ENCODE data around the gene SMG6. TPM values are rescaled to one million over a fixed set of nuclear protein-coding genes. Genes with fewer than 3 reads are reported as not detected.
"Not testable (repeated sequence)": the region's sequence is repeated elsewhere in the genome, so short reads cannot be mapped to it uniquely, and the experiment has no call there.

The SMG6 gene
- total RNA-seq, 3 donors from 2014 or later: 27.9 to 36.1 (median 30.7) TPM

DNA sequence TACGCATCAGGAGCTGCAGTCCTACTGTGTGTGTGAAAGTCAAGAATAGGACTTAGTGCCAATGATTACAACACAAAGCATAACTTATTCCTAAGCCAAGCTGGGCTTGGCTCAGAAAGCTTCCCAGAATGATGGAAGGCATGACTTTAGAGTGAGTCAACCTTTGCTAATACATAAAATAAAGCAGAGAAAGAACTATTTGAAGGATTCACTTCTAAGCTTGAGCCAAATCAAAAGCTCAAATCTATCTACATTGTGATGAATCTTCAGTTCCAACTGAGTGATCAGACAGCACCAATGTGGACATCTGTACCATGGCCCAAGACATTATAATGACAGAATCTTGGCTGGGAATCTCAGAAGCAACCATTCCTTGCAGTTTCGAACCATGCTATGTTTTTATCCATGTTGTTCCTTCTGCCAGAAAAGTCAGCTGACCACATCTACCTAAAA, 41.4 kb downstream of the SMG6 start:
- DNase-seq (no peak), ATAC-seq (no peak)
- Mint-ChIP-seq H3K4me3 (peak overlapping the region; percentile 29), H3K9me3 (no peaks in the 10 kb centered on the region), H3K27me3 (ENCODE audit: low read depth) (no peaks in the 10 kb centered on the region), H3K4me1 (ENCODE audit: low read depth) (peaks cover 88% of the 10 kb centered on the region), H3K36me3 (ENCODE audit: insufficient read depth) (peaks cover 18% of the 10 kb centered on the region)

DNA sequence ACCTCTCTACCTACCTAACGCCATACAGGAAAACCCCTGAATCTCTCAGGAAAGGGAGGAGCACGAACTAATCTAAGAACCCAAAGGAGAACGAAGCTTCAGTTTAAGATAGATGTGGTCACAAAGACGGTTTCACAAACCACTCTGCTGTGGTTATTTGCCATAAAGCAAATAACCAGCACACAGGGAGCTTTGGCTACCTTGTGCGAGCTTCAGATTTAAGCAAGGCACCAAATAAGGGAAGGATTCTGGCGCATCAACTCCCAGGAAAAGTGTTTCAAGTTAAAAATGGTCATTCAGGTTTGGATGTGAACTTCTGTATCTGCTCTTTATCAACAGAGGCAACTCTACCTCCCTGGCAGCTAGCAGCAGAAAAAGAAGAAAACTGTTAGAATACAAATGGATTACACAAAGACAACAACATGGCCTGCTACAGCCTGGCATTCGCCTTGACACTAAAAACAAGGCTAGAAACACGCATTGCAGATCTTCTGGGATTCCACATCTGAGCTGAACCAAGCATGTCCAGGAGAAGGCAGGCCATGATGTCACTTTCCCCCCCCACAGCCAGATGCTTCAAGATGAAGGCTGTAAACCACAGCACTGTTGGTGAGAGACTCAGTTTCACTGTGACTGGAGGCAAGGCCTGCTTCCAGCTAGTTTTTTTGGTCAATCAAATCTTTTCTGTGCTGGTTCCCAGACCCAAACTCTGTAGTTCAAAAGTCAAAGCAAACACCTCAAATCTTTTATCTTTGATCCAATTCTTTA, 43.6 kb downstream of the SMG6 start:
- Mint-ChIP-seq H3K36me3 (ENCODE audit: insufficient read depth) (peaks cover 18% of the 10 kb centered on the region), H3K27me3 (ENCODE audit: low read depth) (no peaks in the 10 kb centered on the region), H3K4me1 (ENCODE audit: low read depth) (peaks cover 66% of the 10 kb centered on the region), H3K9me3 (no peaks in the 10 kb centered on the region), H3K4me3 (peak overlapping the region; percentile 36)
- peak; percentile 57 for DNase-seq
- ATAC-seq: peak; percentile 86 to 87

GRCh38 chr17:2258830-2259229, 44.8 kb downstream of the SMG6 start:
- Mint-ChIP-seq H3K4me1 (ENCODE audit: low read depth) (peaks cover 66% of the 10 kb centered on the region), H3K4me3 (peak overlapping the region; percentile 46), H3K36me3 (ENCODE audit: insufficient read depth) (peaks cover 25% of the 10 kb centered on the region)
- not testable (repeated sequence) for H3K27me3 Mint-ChIP-seq (ENCODE audit: low read depth); H3K9me3 Mint-ChIP-seq; ATAC-seq; DNase-seq

- H3K36me3 Mint-ChIP-seq (ENCODE audit: insufficient read depth): peaks cover 37% of the 10 kb centered on the region
- peak overlapping the region; percentile 61 for H3K4me3 Mint-ChIP-seq
- peak; percentile 92 to 94 for ATAC-seq
- DNase-seq: no peak
- no peaks in the 10 kb centered on the region for H3K27me3 Mint-ChIP-seq (ENCODE audit: low read depth)
- peaks cover 51% of the 10 kb centered on the region for H3K4me1 Mint-ChIP-seq (ENCODE audit: low read depth)
- H3K9me3 Mint-ChIP-seq: no peaks in the 10 kb centered on the region
These were observed 49.7 kb downstream of the SMG6 start for GRCh38 chr17:2253768-2254406.

DNA sequence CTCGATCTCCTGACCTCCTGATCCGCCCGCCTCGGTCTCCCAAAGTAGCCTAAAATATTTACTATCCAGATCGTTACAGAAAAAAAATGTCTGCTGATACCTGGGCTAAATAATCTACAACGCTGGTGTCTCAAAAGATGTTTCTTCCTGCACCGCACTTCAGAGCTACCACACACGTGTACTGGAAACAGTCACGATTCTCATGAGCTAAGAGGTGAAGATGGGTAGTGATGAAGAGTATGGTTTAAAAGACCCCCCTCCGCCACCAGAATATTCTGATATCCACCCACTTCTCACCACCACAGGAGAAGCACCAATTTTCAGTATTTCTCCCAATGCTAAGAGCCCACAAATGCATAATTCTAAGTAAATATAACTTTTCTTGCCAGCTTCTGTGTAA, 50.2 kb downstream of the SMG6 start:
- peaks cover 48% of the 10 kb centered on the region for H3K4me1 Mint-ChIP-seq (ENCODE audit: low read depth)
- peaks cover 39% of the 10 kb centered on the region for H3K36me3 Mint-ChIP-seq (ENCODE audit: insufficient read depth)
- DNase-seq (no peak), ATAC-seq (peak; percentile 66 to 68)
- H3K9me3 Mint-ChIP-seq: no peaks in the 10 kb centered on the region
- H3K27me3 Mint-ChIP-seq (ENCODE audit: low read depth): no peaks in the 10 kb centered on the region
- H3K4me3 Mint-ChIP-seq: peak overlapping the region; percentile 61

GRCh38 chr17:2251098-2251497, 52.5 kb downstream of the SMG6 start:
- DNase-seq: no peak
- no peaks in the 10 kb centered on the region for H3K27me3 Mint-ChIP-seq (ENCODE audit: low read depth)
- no peak for ATAC-seq
- peaks cover 43% of the 10 kb centered on the region for H3K4me1 Mint-ChIP-seq (ENCODE audit: low read depth)
- H3K36me3 Mint-ChIP-seq (ENCODE audit: insufficient read depth): peaks cover 37% of the 10 kb centered on the region
- H3K4me3 Mint-ChIP-seq: no peak overlapping the region
- no peaks in the 10 kb centered on the region for H3K9me3 Mint-ChIP-seq

GRCh38 chr17:2250140-2251095, 53.2 kb downstream of the SMG6 start:
- H3K4me3 Mint-ChIP-seq: no peak overlapping the region
- H3K27me3 Mint-ChIP-seq (ENCODE audit: low read depth): no peaks in the 10 kb centered on the region
- DNase-seq: peak; percentile 44
- H3K4me1 Mint-ChIP-seq (ENCODE audit: low read depth): peaks cover 43% of the 10 kb centered on the region
- no peaks in the 10 kb centered on the region for H3K9me3 Mint-ChIP-seq
- H3K36me3 Mint-ChIP-seq (ENCODE audit: insufficient read depth): peaks cover 34% of the 10 kb centered on the region
- ATAC-seq: peak; percentile 20 to 22

- Mint-ChIP-seq H3K27me3 (ENCODE audit: low read depth) (no peaks in the 10 kb centered on the region), H3K36me3 (ENCODE audit: insufficient read depth) (peaks cover 35% of the 10 kb centered on the region), H3K4me3 (no peak overlapping the region), H3K4me1 (ENCODE audit: low read depth) (peaks cover 27% of the 10 kb centered on the region), H3K9me3 (no peaks in the 10 kb centered on the region)
- ATAC-seq (no peak), DNase-seq (no peak)
These were observed 56.6 kb downstream of the SMG6 start for GRCh38 chr17:2247005-2247404.

GRCh38 chr17:2244545-2245525, 58.8 kb downstream of the SMG6 start:
- no peaks in the 10 kb centered on the region for H3K9me3 Mint-ChIP-seq
- DNase-seq (peak; percentile 85), ATAC-seq (peak; percentile 86 to 87)
- no peaks in the 10 kb centered on the region for H3K27me3 Mint-ChIP-seq (ENCODE audit: low read depth)
- peaks cover 24% of the 10 kb centered on the region for H3K4me1 Mint-ChIP-seq (ENCODE audit: low read depth)
- H3K36me3 Mint-ChIP-seq (ENCODE audit: insufficient read depth): peaks cover 40% of the 10 kb centered on the region
- no peak overlapping the region for H3K4me3 Mint-ChIP-seq

DNA sequence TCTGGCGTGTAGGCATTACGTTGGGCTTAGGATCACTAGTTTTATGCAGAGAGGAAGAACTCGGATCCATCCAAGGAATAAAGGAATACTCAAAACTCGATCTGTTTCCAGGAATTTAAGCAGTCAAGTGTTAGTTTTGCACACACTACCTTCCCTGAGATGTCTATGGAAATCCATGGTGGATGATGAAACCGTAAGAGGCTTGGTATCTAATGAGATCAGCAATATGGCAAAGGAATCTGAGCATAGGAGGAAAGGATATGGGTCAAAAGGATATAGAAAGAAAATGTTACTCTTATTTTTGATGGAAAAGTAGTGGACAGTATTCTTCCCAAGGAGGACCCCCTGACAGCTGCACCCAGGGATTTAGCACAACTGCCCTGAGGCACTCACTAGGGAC, 59.6 kb downstream of the SMG6 start:
- Mint-ChIP-seq H3K9me3 (no peaks in the 10 kb centered on the region), H3K4me1 (ENCODE audit: low read depth) (peaks cover 23% of the 10 kb centered on the region), H3K4me3 (no peak overlapping the region), H3K36me3 (ENCODE audit: insufficient read depth) (peaks cover 33% of the 10 kb centered on the region), H3K27me3 (ENCODE audit: low read depth) (no peaks in the 10 kb centered on the region)
- no peak for DNase-seq
- ATAC-seq: no peak

- DNase-seq (no peak), ATAC-seq (no peak)
- Mint-ChIP-seq H3K4me3 (no peak overlapping the region), H3K36me3 (ENCODE audit: insufficient read depth) (peaks cover 35% of the 10 kb centered on the region), H3K4me1 (ENCODE audit: low read depth) (peaks cover 23% of the 10 kb centered on the region), H3K27me3 (ENCODE audit: low read depth) (no peaks in the 10 kb centered on the region), H3K9me3 (no peaks in the 10 kb centered on the region)
These were observed 61.8 kb downstream of the SMG6 start for GRCh38 chr17:2241823-2242222.

GRCh38 chr17:2240541-2240940, 63.0 kb downstream of the SMG6 start:
- Mint-ChIP-seq H3K27me3 (ENCODE audit: low read depth) (no peaks in the 10 kb centered on the region), H3K9me3 (no peaks in the 10 kb centered on the region), H3K4me3 (no peak overlapping the region), H3K4me1 (ENCODE audit: low read depth) (peaks cover 23% of the 10 kb centered on the region), H3K36me3 (ENCODE audit: insufficient read depth) (peaks cover 37% of the 10 kb centered on the region)
- ATAC-seq: no peak
- no peak for DNase-seq

DNA sequence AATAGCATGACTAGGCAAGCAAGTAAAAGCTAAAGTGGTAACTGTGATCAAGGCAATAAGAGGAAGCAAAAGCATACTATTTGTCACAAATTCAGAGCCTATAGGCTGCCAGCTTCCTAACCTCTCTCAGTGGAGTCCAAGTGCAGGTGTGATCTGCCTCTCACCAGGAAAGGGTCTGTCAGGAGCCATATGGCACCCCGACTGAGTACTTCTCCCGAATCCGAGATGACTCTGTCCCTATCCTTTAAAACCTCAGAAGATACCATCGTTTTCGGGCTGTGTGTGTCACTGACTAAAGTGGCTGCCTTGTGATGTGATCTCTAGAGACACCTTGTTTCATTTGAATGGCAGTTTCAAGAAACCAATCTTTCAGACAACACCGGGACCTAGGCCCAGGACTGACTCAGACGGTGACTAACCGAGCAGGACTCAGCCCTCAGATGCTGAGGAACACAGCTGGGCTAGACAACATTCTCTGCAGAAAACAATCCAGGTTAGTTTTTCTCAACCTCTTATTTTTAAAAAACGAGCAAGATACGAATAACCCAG, 63.6 kb downstream of the SMG6 start:
- Mint-ChIP-seq H3K4me3 (no peak overlapping the region), H3K36me3 (ENCODE audit: insufficient read depth) (peaks cover 42% of the 10 kb centered on the region), H3K9me3 (no peaks in the 10 kb centered on the region), H3K4me1 (ENCODE audit: low read depth) (peaks cover 23% of the 10 kb centered on the region), H3K27me3 (ENCODE audit: low read depth) (no peaks in the 10 kb centered on the region)
- DNase-seq: peak; percentile 18
- peak; percentile 93 to 94 for ATAC-seq
